ENCODE results near the gene OSMR.

GRCh38 chr5:38938424-38938823, 92.6 kb downstream of the OSMR start:
- TF ChIP-seq POLR2A (IDR thresholded peaks at IDR 0.05; ENCODE audit: low read length) (no peak), GATA1 (IDR thresholded peaks at IDR 0.05; ENCODE audit: low read depth, low read length) (no peak)

All from erythroblast (primary cell).